KOPT-K1 (cell line): ENCODE data around the gene TMCC2.
"Not testable (repeated sequence)": the region's sequence is repeated elsewhere in the genome, so short reads cannot be mapped to it uniquely, and the experiment has no call there.

Experiments
- H3K27ac ChIP-seq: fragments of 200-600 bp; sonication (generic); 2 replicates; pipeline ENCODE4 v1.5.1; 2016; ENCODE audit warnings: antibody characterized with exemption, mild to moderate bottlenecking, low read depth, low read length; ENCODE audit not compliant: poor library complexity, severe bottlenecking
- H3K36me3 ChIP-seq: fragments of 200-600 bp; sonication (generic); 2 replicates; pipeline ENCODE4 v1.5.1; 2017; ENCODE audit warnings: antibody characterized with exemption, mild to moderate bottlenecking, low read length, moderate library complexity; ENCODE audit not compliant: insufficient read depth
- H3K9me3 ChIP-seq: fragments of 200-600 bp; sonication (generic); 2 replicates; pipeline ENCODE4 v1.5.1; 2017; ENCODE audit warnings: antibody characterized with exemption, low read length, mild to moderate bottlenecking; ENCODE audit not compliant: insufficient read depth, poor library complexity, severe bottlenecking

Gene TMCC2

GRCh38 chr1:205287076-205287475 lies 59.3 kb downstream of the TMCC2 start:
- Histone ChIP-seq H3K27ac (no peak overlapping the region), H3K36me3 (no peaks in the 10 kb centered on the region), H3K9me3 (no peaks in the 10 kb centered on the region)

- H3K27ac ChIP-seq: no peak overlapping the region
- H3K9me3 ChIP-seq: no peaks in the 10 kb centered on the region
- no peaks in the 10 kb centered on the region for H3K36me3 ChIP-seq
These were observed 60.2 kb downstream of the TMCC2 start for GRCh38 chr1:205287767-205288559.

- H3K36me3 ChIP-seq: no peaks in the 10 kb centered on the region
- no peak overlapping the region for H3K27ac ChIP-seq
- no peaks in the 10 kb centered on the region for H3K9me3 ChIP-seq
These were observed 63.9 kb downstream of the TMCC2 start for GRCh38 chr1:205291596-205291995.

GRCh38 chr1:205293350-205294074 lies 65.8 kb downstream of the TMCC2 start:
- no peaks in the 10 kb centered on the region for H3K36me3 ChIP-seq
- H3K27ac ChIP-seq: no peak overlapping the region
- H3K9me3 ChIP-seq: no peaks in the 10 kb centered on the region

GRCh38 chr1:205294175-205294917 lies 66.6 kb downstream of the TMCC2 start:
- Histone ChIP-seq H3K36me3 (no peaks in the 10 kb centered on the region), H3K27ac (no peak overlapping the region), H3K9me3 (no peaks in the 10 kb centered on the region)

GRCh38 chr1:205294934-205295333 lies 67.2 kb downstream of the TMCC2 start:
- Histone ChIP-seq H3K27ac (no peak overlapping the region), H3K9me3 (no peaks in the 10 kb centered on the region), H3K36me3 (no peaks in the 10 kb centered on the region)

GRCh38 chr1:205296154-205296553 lies 68.4 kb downstream of the TMCC2 start:
- Histone ChIP-seq H3K9me3 (no peaks in the 10 kb centered on the region), H3K36me3 (no peaks in the 10 kb centered on the region), H3K27ac (no peak overlapping the region)

DNA sequence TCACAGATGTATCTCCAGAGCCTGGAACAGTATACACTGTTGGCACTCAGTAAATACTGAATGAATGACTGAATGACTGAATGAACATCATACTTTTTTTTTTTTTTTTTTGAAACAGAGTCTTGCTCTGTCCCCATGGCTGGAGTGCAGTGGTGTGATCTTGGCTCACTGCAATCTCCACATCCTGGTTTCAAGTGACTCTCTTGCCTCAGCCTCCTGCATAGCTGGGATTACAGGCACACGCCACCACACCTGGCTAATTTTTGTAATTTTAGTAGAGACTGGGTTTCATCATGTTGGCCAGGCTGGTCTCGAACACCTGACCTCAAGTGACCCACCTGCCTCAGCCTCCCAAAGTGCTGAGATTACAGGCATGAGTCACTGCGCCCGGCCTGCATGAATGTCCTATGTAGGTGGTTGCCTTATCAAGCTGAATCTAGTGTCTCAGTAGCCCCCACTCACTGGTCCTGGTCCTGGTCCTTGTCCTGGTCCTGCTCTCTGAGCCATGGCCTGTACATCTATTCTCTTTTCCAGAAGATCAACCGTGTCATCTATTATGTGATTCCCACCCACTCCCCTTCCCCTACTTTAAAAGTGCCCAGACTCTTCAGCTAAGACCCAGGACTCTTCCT lies 69.9 kb downstream of the TMCC2 start:
- not testable (repeated sequence) for H3K36me3 ChIP-seq, H3K27ac ChIP-seq, H3K9me3 ChIP-seq

DNA sequence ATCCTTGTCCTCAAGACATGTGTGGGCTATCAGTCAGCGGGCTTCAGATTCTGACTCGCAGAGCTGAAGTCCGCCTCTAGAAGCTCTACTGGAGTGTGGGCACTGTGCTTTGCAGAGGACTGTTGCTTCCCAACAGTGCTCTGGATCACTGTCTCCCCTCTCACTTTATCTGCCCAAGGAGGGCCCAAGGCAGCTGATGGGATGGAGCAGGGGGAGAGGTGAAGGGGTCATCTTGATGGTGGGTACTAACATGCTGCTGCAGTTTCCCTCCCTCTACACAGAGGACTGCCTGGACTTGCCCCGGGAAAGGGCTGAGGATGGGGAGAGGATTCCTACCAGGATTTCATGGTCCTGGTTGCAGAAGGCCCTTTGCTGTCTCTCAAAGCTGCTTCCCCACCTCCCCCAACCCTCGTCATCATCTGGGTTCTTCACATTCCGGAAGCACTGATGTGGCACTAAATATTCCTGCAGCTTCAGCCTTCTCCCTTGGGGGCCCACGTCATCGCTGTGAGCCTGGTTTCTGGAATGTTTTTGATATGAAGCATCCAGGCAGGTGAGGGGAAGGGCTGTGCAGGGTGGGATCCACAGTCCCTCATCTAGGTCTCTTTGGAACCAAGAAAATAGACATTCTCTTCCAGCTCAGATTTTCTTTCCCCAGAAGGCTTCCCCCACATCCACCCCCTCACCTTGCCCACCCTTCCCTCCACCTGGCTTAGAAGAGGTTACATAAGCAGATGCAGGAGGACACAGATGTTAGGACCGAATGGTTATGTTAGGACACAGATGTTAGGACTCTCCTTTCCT lies 70.6 kb downstream of the TMCC2 start:
- Histone ChIP-seq H3K9me3 (no peaks in the 10 kb centered on the region), H3K36me3 (no peaks in the 10 kb centered on the region), H3K27ac (no peak overlapping the region)

DNA sequence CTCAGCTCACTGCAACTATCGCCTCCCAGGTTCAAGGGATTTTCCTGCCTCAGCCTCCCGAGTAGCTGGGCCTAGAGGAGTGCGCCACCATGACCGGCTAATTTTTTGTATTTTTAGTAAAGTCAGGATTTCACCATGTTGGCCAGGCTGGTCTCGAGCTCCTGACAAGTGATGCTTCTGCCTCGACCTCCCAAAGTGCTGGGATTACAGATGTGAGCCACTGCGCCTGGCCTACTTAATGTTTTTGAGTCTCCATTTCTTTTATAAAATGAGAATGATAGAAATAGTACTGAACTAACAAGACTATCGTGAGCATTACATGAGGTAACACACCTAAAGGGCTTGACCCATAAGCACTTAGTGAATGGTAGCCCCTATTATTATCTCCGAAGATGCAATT lies 72.4 kb downstream of the TMCC2 start:
- Histone ChIP-seq H3K27ac (no peak overlapping the region), H3K9me3 (no peaks in the 10 kb centered on the region), H3K36me3 (no peaks in the 10 kb centered on the region)

DNA sequence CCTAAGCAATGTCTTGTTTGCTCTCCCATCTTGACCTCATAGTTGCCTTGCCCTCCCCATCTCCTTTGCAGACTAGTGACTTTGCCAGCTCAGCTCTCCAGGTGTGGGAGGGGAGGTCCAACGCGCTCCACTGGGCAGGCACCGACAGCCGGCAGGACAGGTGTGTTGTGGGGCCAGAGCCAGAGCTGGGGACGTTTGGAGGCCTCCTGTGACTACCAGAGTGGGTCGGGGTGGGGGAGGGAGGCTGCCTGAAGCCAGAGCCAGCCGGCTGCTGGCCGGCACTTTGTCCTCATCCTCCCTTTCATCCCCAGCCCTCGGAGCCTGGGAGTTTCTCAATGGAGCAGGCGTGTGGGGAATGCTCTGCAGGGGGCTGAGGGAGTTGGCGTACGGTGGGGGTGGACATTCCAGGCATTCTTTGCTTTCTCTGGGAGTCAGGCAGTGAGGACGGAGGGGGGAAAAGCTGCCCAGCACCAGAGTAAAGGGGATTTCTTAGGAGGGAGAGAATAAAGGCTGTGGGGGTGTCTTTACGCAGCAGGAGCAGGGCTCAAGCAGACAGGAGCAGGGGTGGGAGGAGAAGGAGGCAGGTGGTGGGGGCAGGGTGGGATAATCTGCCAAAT lies 73.6 kb downstream of the TMCC2 start:
- Histone ChIP-seq H3K36me3 (no peaks in the 10 kb centered on the region), H3K27ac (no peak overlapping the region), H3K9me3 (no peaks in the 10 kb centered on the region)

DNA sequence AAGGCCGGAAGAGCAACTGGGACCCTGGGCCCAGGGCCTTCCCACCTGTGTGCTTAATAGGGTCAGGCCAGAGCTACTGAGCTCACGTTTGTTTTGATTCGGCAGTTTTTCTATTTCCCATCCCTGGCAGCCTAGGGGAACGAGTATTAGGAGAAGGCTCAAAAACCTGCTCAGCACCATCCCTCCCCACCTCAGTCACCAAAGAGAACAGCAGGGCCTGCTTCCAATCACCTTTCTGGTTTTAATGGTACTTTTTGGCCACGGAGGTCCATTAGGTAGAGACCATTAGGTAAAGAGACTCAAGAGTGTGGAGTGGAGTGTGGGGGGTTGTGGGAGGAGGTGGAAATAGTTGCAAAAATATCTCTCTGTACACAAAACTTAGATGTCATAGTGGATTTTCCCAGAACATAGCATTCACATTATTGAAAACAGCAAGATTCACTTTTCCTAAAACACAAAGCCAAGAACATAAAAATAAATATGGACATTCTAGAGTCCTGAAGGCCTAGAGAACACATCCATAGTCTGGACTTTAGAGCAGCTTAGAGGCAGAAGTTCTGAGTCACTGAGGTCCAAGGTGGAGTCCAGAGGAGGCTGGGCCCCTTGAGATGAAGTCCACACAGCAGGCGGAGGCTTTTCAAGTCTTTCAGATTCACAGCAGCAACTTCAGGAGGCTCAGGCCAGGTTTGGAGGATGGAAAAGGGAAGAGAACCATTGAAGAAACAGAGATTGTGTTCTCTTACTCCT lies 74.3 kb downstream of the TMCC2 start:
- Histone ChIP-seq H3K36me3 (no peaks in the 10 kb centered on the region), H3K27ac (no peak overlapping the region), H3K9me3 (no peaks in the 10 kb centered on the region)

DNA sequence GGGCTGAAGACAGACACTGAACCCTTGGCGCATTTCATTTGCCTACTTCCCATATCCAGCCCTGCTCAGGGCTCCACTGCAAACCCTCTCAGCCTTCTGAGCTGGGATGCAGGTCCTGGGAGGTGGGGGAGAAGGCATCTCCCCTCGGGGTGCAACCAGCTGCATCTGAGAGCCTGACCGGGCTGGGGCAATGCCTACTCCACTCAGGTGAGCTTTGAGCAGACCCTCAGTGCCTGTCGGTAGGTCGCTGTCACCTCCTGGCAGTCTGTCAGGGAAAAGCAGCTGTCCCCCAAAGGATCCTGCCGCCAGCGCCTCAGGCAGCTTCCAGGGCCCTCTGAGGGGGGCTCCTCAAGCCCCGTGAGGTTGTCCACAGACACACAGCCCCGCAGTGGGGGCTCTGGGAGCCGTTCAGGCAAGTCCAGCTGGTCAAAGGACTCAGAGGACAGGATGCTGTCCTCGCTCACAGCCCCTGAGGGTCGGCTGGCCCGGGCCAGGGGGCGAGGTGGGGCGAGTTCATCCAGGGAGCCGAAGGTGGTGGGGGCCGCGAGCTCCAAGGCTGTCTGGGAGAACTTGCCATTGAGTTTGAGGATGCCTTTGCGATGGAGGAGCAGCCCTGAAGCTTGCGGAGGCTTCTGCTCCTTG lies 75.6 kb downstream of the TMCC2 start:
- Histone ChIP-seq H3K36me3 (no peaks in the 10 kb centered on the region), H3K9me3 (no peaks in the 10 kb centered on the region), H3K27ac (no peak overlapping the region)
